Neural cell (in vitro differentiated cells): Measurements from ENCODE around the gene MAP3K20.

Experiments used
- CTCF ChIP-seq: fragments of 450-650 bp; IDR thresholded peaks from 2 replicates; pipeline ENCODE4 v1.5.1; 2014; ENCODE audit warnings: antibody characterized with exemption, mild to moderate bottlenecking, moderate library complexity; ENCODE audit not compliant: poor library complexity, severe bottlenecking
- EZH2 ChIP-seq: fragments of 200-600, 300-800 bp; shearing (Covaris generic), sonication (generic); IDR thresholded peaks from 2 replicates; pipeline ENCODE4 v1.6.1; 2014; ENCODE audit warnings: antibody characterized with exemption, low read length, borderline replicate concordance, mild to moderate bottlenecking; ENCODE audit not compliant: insufficient read depth, poor library complexity, severe bottlenecking
- SMC3 ChIP-seq: fragments of 450-650 bp; conservative IDR thresholded peaks from 2 replicates; pipeline ENCODE4 v1.6.1; 2014; ENCODE audit warnings: antibody characterized with exemption, mild to moderate bottlenecking, moderate library complexity; ENCODE audit not compliant: poor library complexity

DNA sequence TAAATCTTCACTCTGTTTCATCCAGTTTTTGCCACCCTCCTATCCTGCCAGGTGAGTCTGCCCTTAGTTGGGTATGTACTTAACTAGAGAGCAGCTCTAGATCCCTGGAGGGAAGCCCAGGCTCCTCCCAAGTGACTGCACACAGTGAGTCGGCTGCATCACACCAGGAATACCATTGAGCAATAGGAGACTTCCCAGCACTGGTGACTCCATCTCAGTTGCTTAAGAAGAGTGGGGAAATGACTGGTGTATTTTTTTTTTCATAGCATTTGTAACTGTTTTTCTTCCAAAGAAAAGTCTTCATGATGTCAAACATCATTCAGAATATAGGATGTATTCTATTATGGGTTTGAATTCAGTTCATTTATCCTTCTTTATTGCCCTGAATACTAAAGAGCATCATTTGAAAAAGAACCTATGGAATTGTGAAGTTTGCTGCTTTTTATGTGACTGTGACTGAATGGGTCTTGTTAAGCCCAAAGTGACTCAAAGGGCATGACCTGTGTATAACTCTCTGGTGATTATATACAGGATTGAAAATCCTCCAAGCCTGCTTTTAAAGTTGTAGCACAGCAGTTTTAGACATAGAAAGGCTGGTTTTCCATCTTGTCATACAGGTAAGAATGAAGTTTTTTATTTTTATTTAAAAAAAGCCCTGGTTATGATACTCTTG lies 84.3 kb downstream of the MAP3K20 start:
- TF ChIP-seq CTCF = no peak
- TF ChIP-seq EZH2 = no peak
- TF ChIP-seq SMC3 = no peak
